Activated CD4-positive, alpha-beta T cell treated with anti-CD3 and anti-CD28 coated beads for 48 hours (primary cell): ENCODE measurements around the gene RMND5A.
A peak's percentile ranks its signal among the peaks of the same experiment; 100 is the strongest.
"Not testable (repeated sequence)": the region's sequence is repeated elsewhere in the genome, so short reads cannot be mapped to it uniquely, and the experiment has no call there.

ENCODE experiments used
- DNase-seq: peaks from one replicate; pipeline ENCODE4 v3.0.0-alpha.2; 2020

Gene RMND5A

GRCh38 chr2:86719263-86719636 lies 841 bp upstream of the RMND5A start:
- not testable (repeated sequence) for DNase-seq

DNA sequence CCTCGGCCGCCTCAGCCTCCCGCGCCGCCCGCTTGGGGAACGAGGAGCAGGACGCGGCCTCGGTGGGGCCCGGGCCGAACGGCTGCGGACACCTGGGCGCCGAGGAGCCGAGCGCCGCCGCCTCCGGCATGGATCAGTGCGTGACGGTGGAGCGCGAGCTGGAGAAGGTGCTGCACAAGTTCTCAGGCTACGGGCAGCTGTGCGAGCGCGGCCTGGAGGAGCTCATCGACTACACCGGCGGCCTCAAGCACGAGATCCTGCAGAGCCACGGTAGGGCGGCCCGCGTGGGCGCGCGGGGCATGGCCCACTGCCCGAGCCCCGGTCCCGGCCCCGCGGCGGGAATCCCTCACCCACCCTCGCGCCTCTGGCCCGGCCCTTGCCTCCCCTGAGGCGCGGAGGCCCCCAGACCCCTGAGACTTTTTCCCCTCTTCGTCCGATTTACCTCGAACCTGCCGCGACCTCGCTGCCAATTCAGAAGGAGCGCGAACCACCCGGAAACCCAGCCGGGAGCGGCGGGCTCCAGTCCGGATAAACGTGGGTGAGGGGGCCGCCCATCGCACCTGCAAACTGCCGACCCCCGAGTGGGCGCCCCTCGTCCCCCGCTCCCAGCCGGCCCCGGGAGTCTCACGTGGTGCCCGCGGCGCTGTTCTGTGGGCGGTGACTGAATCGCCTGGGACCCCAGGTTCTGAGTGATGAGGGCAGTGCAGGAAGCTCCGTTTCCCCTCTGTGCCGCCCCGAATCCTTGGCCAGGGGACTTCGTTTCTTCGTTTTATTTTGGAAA lies 639 bp downstream of the RMND5A start:
- peak; percentile 66 for DNase-seq

DNA sequence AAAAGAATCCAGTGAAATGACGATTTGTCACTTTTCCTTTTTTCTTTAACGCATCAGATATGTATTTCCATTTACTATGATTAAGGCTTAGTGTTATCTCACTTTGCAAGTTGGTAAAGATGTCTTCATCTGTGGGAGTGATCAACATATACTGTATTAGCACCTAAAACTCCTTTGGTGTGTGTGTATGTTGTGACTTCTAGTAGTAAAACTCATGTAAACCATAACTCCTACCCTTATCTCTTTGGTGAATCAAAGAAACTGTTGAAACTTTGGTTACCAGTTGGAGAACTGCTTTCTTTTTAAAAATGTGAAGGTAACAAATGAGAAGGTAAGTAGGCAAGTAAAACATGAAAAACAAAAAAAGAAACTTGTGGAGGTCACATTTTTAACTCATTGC lies 5.6 kb downstream of the RMND5A start:
- DNase-seq: not testable (repeated sequence)

- DNase-seq: not testable (repeated sequence)
These were observed 12.0 kb downstream of the RMND5A start for GRCh38 chr2:86732040-86732525.

DNA sequence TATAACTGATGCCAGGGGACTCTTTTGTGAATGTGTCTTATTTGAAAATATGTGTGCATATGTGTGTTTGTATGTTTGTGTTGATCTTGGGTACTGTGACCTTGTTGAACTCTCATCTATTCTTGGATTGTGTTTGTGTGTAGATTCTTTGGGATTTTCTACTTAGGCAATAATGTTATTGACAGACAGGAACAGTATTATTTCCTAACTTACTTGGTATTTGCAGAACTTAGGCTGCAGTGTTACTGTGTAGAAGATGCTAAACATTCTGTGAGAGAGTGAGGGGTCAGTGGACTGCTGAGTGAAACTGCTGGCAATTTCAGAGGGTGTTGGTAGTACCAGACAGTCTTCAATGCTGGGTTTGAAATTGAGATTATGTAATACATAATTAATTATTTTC lies 12.7 kb downstream of the RMND5A start:
- not testable (repeated sequence) for DNase-seq

DNA sequence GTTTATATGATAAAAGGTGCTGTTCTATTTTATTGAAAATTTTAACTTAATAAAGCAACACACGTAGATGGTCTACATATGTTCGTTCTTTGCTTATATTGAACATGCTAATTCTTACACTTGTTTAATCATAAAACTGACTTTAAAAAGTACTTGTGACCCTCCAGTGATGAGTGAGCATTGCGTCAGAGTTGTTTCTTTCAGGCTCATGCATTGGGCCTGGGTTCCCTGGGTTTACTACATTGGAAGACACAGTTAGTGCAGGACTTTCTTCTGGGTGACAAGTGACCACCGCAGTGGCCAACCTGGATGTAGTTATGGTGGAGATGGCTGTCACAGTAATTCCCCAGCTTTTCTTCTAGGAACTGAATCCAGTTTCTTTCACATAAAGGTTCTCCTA lies 13.4 kb downstream of the RMND5A start:
- not testable (repeated sequence) for DNase-seq

- DNase-seq: not testable (repeated sequence)
These were observed 14.8 kb downstream of the RMND5A start for GRCh38 chr2:86734896-86735295.

GRCh38 chr2:86739485-86739884 lies 19.4 kb downstream of the RMND5A start:
- DNase-seq: not testable (repeated sequence)

DNA sequence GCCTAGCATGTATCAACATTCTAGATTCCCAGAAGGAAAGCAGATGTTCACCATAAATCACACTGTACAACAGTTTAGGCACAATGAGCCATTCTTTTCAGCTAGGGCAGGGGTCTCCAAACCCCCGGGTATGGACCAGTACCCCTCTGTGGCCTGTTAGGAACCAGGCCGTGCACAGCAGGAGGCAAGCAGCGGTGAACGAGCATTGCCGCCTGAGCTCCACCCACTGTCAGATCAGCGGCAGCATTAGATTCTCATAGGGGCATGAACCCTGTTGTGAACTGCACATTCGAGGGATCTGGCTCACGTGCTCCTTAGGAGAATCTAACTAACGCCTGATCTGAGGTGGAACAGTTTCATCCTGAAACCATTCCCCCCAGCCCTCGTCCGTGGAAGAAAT lies 19.8 kb downstream of the RMND5A start:
- not testable (repeated sequence) for DNase-seq

DNA sequence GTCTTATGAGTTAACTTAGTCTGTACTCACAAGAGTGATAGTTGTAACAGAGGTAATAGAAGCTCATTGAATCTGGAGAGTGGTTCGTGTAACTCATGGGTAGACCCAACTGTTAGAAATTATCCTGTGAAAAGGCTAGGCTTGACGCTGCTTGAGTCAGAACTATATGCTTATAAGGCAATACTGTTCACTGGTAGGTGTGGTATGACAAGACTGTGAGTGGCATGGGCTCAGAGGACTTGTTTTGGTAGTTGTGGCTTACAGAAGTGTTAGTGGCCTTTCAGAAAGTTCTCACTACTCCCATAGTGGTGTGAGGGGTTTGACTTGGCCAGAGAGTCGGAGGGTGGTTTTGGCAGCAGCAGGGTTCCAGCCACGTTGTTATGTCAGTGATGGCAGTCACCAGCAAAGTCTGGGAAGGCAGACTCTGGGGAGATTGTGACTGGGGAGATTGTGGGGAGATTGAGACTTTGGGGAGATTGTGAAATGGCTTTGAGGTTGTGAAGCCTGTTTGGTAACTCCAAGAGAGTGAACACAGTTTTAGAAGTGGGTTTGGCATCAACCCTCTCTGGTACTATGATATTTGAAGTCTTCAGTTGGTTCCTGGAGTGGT lies 21.9 kb downstream of the RMND5A start:
- not testable (repeated sequence) for DNase-seq

GRCh38 chr2:86744152-86744551 lies 24.1 kb downstream of the RMND5A start:
- no peak for DNase-seq

DNA sequence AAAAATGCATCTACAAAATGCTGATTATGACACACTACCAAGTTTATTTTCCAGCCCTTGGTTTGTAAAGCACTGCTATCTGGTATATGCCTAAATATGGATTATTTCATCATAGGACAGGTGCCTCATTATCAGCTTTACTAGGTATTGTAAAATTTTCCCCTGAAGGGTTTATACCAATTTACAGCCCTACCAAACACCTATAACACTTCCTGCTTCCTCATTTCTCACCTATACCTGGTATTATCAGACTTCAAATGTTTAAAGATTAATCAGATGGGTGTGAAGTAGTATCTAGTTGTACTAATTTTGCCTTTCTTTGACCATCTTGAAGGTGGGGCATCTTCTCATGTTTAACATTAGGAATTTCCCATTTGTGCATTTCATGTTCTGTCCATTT lies 26.8 kb downstream of the RMND5A start:
- no peak for DNase-seq

- DNase-seq: peak; percentile 8
These were observed 27.9 kb downstream of the RMND5A start for GRCh38 chr2:86747711-86748639.

DNA sequence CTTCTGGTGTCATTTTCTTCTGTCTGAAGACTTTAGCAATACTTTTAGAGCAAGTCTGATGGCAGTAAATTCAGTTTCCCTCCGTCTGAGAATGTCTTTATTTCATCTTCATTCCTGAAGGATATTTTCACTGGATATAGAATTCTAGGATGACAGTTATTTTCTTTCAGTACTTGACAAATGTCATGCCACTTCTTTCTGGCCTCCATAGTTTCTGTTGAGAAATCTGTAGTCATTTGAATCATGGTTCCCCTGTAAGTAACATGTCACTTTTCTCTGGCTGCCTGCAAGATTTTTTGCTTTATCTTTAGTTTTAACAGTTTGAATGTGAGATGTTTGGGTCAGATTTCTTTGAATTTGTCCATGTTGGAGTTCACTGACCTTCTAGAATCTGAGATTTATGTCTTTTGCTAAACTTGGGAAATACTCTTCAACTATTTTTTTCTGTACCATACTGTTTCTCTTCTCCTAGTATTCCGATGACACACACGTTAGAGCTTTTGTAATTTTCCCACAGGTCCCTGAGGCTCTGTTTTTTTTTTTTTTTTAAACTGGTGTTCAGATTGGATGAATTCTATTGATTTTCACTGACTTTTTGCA lies 30.2 kb downstream of the RMND5A start:
- no peak for DNase-seq

DNA sequence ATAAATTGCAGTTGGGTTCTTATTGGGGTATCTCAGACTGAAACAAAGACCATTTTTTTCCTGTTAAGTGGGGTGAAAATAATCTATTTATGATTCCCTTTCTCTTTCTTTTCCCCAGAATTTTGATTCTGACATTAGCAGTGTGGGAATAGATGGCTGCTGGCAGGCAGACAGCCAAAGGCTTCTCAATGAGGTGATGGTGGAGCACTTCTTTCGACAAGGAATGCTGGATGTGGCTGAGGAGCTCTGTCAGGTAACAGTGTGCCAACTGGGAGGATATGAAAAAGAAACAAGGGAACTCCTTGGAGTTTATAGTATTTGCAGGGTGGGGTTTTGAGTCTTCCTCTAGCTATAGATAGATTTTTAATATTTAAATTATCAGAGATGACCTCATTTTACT lies 31.7 kb downstream of the RMND5A start:
- DNase-seq: no peak

DNA sequence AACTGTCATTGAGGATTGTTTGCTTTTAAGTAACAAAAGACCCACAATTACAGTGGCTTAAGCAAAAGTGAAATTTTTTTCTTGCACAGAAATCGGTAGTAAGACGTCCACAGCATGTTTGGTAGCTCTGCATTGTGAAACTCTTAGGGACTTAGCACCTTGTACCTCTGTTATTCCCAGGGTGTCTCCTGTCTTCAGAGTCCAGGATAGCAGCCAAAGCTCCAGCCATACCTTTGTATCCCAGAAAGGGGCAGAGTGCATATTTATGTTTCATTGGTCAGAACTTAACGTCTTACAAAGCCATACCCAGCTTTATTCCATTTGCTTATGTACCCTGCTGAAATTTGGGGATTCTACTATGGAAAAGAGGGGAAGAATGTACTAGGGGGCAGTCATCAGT lies 32.8 kb downstream of the RMND5A start:
- no peak for DNase-seq

- no peak for DNase-seq
These were observed 33.5 kb downstream of the RMND5A start for GRCh38 chr2:86753606-86754005.

DNA sequence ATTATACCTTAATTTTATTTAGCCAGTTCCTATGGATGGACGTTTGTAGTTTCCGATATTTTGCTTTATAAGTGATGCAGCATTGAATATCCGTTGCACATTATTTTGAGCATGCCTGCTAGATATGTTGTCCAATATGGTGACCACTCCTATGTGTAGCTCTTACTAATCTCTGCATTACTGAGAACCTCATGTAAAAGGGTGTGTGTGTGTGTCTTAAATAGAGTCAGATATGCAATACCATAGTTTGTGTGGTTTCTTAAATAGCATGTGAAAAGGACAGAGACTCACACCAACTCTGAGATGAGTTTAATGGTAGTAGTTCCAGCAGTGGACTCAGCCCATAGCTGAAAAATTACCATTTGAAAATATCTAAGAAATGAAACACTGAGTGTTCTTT lies 38.3 kb downstream of the RMND5A start:
- DNase-seq: no peak

- no peak for DNase-seq
These were observed 40.3 kb downstream of the RMND5A start for GRCh38 chr2:86760371-86760770.

- DNase-seq: peak; percentile 17
These were observed 44.7 kb downstream of the RMND5A start for GRCh38 chr2:86764661-86765309.

GRCh38 chr2:86765310-86765695 lies 45.2 kb downstream of the RMND5A start:
- DNase-seq: no peak

DNA sequence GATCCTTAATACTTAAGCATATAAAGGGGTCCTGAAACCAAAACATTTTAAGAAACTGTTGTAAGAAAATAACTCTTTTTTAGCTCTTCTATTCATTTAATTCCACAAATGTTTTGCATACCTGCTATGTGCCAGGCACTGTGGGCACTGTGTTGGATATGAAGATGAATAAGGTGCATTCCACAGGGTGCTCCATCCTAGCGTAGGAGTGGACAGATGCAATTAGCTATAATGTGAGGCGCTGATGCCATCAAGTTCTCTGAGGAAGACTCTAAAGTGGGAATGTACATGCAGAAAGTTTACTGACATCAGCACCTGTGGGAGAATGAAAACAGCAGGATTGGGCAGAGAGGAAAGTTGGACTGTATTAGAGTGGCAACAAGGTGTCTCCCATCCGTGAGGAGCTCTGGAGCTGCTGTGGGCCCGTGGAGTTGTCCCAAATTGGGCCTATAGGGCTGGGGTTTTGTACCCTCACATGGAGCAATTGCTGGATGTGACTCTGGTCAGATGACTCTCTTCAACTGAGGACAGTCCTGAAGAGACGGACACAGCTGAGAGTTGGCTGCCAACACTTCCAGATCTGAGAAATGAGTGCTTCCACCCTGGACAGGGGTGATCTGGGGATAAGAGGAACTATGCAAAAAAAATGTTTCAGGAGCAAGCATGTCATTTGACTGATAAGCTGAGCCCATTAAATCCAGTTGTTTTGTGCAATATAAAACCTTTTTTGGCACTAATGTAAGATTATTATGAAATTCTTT lies 48.3 kb downstream of the RMND5A start:
- DNase-seq: no peak
